Stimulated activated naive B cell treated with anti-CD40 and anti-IgM and Interleukin-4, amounts not matched to agents 10 μg/mL and 1 μg/mL and 100 μg/mL, for 72 hours (primary cell): ENCODE data around the gene ZBP1.

ENCODE experiments used
- ATAC-seq, 2 donors: fragments of 150-1000 bp; cut with Tn5 transposase; replicated peaks; 2 replicates each; pipeline ENCODE4 v1.10.0; 2021; ENCODE audit warnings: moderate library complexity in 1 of 2
- DNase-seq: peaks from one replicate; pipeline ENCODE4 v3.0.0; 2021
- H3K27ac Mint-ChIP-seq: one replicate; pipeline ENCODE4 v1.8.0; 2022; ENCODE audit warnings: mild to moderate bottlenecking, mixed read lengths
- H3K27me3 Mint-ChIP-seq, 2 donors: one replicate each; pipeline ENCODE4 v1.8.0; 2022; ENCODE audit warnings: mixed read lengths in 2 of 2
- H3K36me3 Mint-ChIP-seq, 2 donors: one replicate each; pipeline ENCODE4 v1.8.0; 2022; ENCODE audit warnings: mixed read lengths in 2 of 2, mild to moderate bottlenecking in 1 of 2
- H3K4me1 Mint-ChIP-seq, 2 donors: one replicate each; pipeline ENCODE4 v1.8.0; 2022; ENCODE audit warnings: mixed read lengths in 2 of 2, mild to moderate bottlenecking in 1 of 2
- H3K4me3 Mint-ChIP-seq, 2 donors: one replicate each; pipeline ENCODE4 v1.8.0; 2022; ENCODE audit warnings: mild to moderate bottlenecking in 2 of 2, mixed read lengths in 2 of 2, moderate library complexity in 1 of 2
- H3K9me3 Mint-ChIP-seq, 2 donors: one replicate each; pipeline ENCODE4 v1.8.0; 2022; ENCODE audit warnings: mixed read lengths in 2 of 2, mild to moderate bottlenecking in 1 of 2

The ZBP1 gene, protein sequence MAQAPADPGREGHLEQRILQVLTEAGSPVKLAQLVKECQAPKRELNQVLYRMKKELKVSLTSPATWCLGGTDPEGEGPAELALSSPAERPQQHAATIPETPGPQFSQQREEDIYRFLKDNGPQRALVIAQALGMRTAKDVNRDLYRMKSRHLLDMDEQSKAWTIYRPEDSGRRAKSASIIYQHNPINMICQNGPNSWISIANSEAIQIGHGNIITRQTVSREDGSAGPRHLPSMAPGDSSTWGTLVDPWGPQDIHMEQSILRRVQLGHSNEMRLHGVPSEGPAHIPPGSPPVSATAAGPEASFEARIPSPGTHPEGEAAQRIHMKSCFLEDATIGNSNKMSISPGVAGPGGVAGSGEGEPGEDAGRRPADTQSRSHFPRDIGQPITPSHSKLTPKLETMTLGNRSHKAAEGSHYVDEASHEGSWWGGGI

DNA sequence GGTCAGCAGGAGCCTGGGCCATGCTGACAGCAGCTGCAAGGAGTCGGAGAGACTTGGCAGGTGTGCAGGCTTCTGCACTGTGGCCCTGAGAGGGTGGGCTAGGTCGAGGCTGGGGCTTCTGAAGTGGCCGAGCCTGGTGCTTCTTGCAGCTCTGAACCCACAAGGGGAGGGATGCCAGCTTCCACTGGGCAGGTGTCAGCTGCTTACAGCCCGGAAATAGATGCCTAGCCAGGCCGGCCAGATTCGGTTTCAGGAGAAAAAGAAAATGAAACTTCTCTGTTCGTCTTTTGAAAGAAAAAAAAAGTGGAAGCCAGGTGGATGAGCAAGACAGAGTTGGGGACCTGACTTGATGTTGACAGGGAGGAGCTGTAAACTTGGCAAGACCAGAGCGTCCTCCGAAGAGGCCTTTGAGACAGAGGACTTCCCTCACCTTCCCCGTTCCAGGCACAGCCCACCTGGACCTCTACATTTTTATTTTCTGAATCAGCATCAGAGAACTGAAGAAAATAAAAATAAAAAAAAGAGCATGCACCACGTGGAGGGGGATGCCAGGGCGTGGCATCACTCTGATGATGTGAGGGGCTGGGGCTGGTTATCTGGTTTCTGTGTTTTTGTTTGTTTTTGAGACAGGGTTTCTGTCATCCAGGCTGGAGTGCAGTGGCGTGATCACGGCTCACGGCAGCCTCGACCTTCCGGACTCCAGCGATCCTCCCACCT is at the start of gene ZBP1:
Gene ZBP1, minus strand, starts transcription at position 153 of the 717 bp plus-strand sequence. Its CDS starts 131 bp downstream, at position 22.
- Mint-ChIP-seq H3K27me3 (no peaks in the 10 kb centered on the region), H3K27ac (peak within 1 kb of the TSS; percentile 87), H3K36me3 (peaks cover 2 to 19% of the 10 kb centered on the region in 2 donors), H3K4me3 (peak within 1 kb of the TSS; percentile 64 to 80), H3K9me3 (peaks cover 3 to 4% of the 10 kb centered on the region in 2 donors), H3K4me1 (peaks cover 48 to 71% of the 10 kb centered on the region in 2 donors)
- peak; percentile 68 for DNase-seq
- peak; percentile 35 to 51 for ATAC-seq

DNA sequence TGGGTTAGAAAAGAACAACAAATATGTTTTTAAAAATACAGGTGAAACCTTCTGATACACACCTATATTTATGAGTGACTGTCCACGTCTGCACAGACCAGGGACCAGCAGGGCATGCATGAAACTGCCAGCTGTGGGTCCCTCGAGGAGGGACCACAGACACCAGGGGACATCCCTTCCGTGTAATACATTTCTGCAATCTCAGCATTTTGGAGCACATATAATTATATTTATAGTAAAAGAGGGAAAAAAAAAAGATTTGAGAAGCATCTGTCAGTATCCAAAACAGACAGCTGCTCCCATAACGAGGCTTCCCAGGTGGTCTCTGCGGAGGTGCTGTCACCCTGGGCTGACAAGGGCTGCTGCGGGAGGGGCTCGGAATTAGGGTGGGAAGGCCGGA is 49.4 kb upstream of the ZBP1 start:
- ATAC-seq, result no peak
- no peaks in the 10 kb centered on the region for H3K9me3 Mint-ChIP-seq
- H3K36me3 Mint-ChIP-seq, result peaks cover 4 to 7% of the 10 kb centered on the region in 2 donors
- H3K27ac Mint-ChIP-seq, result no peak overlapping the region
- DNase-seq, result no peak
- H3K4me3 Mint-ChIP-seq, result no peak overlapping the region
- peaks cover 46 to 67% of the 10 kb centered on the region in 2 donors for H3K4me1 Mint-ChIP-seq
- no peaks in the 10 kb centered on the region for H3K27me3 Mint-ChIP-seq

DNA sequence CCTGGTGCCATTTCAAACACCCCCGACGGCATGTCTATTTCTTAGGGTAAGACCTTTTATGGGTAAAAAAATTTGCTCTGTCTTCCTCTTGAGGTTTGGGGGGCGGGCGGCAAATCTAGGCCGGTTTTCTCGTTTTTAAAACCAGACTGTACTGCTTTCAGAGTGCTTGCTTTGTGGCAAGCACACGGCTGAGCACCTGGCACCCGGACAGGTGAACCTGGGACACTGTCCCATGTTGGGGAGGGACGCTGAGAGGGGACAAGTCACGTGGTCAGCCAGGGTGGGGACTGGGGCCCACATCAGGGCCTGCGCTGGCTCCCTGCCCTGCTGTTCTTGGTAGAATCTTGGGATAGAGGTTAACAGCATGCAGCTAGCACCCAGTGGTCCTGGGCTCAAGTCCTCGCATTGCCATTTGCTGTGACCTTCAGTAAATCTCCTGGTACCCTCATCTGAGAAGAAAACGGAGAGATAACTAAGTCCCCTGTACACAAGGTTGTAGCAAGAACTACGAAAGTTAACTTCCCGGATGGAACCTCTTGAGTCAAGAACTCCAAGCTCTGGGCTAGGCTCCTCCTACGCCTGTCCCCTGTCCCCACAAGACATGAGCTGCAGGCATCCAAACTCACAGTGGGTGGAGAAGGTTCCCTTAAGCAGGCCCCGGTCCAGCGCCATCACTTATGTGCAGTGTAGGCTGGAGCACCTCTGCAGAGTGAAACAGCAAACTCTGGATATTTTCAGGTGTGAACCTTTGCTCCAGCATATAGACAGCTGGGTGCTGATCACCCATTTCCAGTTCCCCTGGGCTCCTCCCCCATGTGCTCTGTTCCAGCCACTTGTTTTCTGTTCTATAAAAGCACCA is 47.9 kb upstream of the ZBP1 start:
- Mint-ChIP-seq H3K27ac (peak overlapping the region; percentile 76), H3K4me3 (no peak overlapping the region), H3K9me3 (no peaks in the 10 kb centered on the region), H3K36me3 (peaks cover 4 to 7% of the 10 kb centered on the region in 2 donors), H3K4me1 (peaks cover 33 to 64% of the 10 kb centered on the region in 2 donors), H3K27me3 (no peaks in the 10 kb centered on the region)
- DNase-seq (no peak), ATAC-seq (no peak)

DNA sequence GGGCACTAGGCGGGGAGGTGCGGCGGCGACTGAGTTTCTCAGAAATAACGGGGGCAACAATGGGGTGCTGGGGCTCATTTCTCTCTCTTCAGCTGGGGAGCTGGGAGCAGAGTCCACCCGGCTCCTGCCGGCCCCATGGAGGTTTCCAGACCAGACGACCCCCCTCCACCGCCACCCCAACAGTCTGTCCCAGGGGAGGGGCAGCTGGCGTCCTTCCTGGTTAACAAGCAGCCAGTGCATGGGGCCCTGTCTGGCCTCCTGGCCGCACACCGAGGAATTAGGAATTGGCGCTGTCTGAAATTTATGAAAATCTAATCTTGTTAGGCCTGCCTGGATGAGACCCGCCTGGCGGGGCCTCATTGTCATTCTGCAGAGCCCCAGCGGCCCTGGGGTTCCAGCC is 47.2 kb upstream of the ZBP1 start:
- Mint-ChIP-seq H3K27me3 (no peaks in the 10 kb centered on the region), H3K27ac (no peak overlapping the region), H3K9me3 (no peaks in the 10 kb centered on the region), H3K4me1 (peaks cover 34 to 63% of the 10 kb centered on the region in 2 donors), H3K4me3 (no peak overlapping the region), H3K36me3 (peaks cover 5 to 10% of the 10 kb centered on the region in 2 donors)
- no peak for DNase-seq
- ATAC-seq, result no peak

DNA sequence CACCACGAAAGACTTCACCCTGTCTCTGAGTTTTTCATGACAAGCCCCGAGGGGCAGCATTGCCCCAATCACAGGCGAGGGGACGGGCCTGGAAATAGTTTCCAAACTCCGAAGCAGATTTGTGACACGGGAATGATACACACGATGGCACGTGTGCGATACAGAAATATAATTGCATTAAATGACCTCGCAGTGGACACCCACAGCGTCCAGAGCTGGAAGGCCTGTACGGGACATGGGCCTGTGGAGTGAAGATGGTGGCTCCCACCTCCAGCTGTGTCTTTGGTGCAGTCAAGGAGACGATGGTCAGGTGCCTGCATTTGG is 46.6 kb upstream of the ZBP1 start:
- no peak for ATAC-seq
- DNase-seq, result no peak
- Mint-ChIP-seq H3K9me3 (no peaks in the 10 kb centered on the region), H3K4me1 (peaks cover 32 to 63% of the 10 kb centered on the region in 2 donors), H3K4me3 (no peak overlapping the region), H3K27ac (no peak overlapping the region), H3K36me3 (peaks cover 5 to 10% of the 10 kb centered on the region in 2 donors), H3K27me3 (no peaks in the 10 kb centered on the region)

DNA sequence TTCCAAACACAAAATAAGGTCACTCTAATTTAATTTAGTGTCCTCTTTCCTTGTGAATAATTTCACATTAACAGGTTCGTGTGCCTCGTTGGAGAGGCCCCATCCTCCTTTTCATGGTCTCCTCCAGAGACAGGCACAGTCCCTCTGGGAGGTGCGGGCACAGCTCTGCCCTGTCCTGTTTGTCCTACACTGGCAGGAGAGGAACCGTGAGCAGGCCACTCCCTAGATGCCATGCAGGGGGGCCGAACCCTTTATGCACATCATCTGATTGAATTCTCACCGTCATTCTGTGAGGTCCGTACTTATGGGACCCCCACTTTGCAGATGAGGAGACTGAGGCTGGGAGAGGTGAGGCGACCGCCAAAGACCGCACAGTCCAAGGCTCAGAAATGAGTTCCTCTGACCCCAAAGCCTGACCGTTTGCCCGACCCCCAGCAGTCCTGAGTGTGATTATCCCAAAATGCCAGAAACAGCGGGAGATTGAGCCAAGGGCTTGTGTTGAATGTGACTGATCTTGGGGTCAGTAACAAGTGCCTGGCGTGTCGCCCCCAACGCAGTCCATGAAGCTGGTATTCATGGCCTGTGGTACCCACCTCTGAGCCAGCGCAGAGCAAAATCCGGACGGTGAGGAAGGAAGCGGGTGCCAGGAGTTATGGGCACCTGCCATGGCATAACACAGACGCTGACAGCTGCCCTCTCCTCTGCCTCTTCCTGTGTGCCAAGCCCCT is 46.0 kb upstream of the ZBP1 start:
- Mint-ChIP-seq H3K27me3 (no peaks in the 10 kb centered on the region), H3K27ac (peak overlapping the region; percentile 16), H3K9me3 (no peaks in the 10 kb centered on the region), H3K36me3 (peaks cover 5 to 10% of the 10 kb centered on the region in 2 donors), H3K4me1 (peaks cover 32 to 66% of the 10 kb centered on the region in 2 donors), H3K4me3 (no peak overlapping the region)
- DNase-seq, result no peak
- no peak for ATAC-seq

DNA sequence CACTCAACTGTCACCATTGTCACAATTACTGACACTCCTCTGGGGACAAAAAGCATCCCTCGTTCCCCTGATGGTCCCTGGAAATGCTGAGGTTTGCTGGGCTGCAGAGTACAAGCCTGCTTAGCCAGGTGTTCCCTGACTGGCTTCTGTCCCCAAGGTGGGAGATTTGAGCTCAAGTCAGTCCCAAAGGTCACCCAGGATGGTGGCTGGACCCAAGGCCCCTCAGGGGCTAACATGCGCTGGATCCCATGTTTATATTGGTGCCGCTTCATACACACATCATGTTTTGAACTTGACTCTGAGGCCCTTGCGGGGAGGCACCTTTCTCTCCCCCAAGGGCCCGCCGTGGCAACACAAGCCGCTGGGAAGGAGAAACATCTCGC is 45.4 kb upstream of the ZBP1 start:
- Mint-ChIP-seq H3K27me3 (no peaks in the 10 kb centered on the region), H3K4me1 (peaks cover 32 to 66% of the 10 kb centered on the region in 2 donors), H3K4me3 (no peak overlapping the region), H3K36me3 (peaks cover 5 to 14% of the 10 kb centered on the region in 2 donors), H3K9me3 (no peaks in the 10 kb centered on the region), H3K27ac (no peak overlapping the region)
- DNase-seq (no peak), ATAC-seq (no peak)

DNA sequence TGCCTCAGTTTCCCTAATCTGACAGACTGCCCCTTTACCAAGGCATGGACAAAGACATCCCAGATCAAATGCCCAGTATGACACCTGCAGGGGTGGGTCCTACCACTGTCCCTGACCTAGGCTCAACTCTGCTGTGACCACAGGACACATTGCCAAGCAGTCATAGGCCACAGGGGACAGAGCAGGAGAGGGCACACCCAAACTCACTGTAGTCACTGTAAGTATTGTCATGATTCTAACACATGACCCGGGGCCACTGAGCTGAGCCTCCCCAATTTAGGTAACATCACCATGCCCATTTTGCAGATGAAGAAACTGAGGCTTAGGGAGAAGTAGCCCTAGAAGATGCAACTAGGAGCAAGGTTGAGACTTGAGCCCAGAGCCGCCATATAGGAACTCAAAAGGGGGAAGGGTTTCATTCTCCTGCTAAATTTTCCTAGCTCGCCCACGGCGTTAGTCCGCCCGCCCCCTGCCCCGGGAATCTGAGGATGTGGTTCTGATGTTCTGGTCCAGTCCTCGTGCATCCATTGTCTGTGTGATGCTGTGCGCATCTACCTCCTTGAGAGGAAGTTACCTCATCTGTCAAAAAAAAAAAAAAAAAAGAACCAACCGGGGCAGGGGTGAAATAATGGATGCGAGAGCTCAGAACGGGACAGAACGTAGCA is 44.8 kb upstream of the ZBP1 start:
- Mint-ChIP-seq H3K4me3 (no peak overlapping the region), H3K36me3 (peaks cover 5 to 19% of the 10 kb centered on the region in 2 donors), H3K4me1 (peaks cover 32 to 66% of the 10 kb centered on the region in 2 donors), H3K27ac (no peak overlapping the region), H3K27me3 (no peaks in the 10 kb centered on the region), H3K9me3 (no peaks in the 10 kb centered on the region)
- ATAC-seq (no peak), DNase-seq (no peak)

DNA sequence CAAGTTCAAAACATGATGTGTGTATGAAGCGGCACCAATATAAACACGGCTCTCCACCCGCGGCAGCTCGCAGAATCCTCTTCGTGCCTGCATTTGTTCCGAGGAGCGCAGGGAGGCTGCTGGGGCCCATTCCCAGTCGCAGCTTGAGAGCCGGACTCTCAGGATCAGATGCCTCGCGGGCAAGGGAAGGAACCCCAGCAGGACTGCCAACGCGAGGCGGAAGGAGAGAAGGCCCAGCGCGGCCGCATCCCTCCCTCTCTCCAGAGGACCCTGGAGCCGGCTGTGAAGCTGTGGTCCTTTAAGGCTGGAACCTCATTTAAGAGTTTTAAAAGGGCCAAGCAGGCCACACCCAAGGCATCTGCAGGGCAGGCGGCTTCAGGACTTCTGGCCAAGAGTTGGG is 44.2 kb upstream of the ZBP1 start:
- H3K4me1 Mint-ChIP-seq, result peaks cover 33 to 67% of the 10 kb centered on the region in 2 donors
- no peak for ATAC-seq

DNA sequence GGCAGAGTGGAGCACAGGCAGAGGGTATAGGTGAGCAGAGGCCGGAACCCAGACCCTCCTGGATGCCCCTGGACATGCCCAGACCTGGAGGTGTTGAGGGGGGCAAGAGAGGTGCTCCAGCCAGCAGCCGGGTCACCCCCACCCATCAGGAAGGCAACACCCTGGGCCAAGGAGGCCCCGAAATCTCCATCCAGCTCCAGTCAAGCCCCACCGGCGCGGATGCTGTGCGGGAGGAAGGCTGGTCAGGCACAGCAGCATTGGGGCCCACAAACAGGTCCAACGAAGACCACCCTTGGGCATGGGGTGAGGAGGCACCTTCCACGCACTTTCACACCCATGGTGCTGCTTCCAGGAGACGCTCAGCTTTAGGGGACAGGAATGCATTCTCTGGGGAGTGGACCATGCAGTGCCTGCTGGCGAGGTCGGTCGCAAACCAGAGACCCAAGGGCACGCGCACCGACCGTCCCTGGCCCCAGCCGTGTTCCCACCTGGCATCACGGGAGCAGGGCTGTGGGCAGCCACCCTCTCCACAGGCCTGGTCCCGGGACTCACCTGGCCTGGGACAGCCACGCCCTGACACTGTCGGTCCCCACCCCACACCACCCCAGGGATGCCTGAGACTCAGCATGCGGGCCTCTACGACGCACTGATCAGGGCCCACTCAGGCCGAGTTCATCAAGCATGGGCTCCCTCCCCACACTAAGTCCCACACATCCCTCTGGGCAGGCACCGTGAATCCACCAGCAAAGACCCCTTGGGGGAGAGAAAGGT is 43.6 kb upstream of the ZBP1 start:
- no peaks in the 10 kb centered on the region for H3K9me3 Mint-ChIP-seq
- ATAC-seq (no peak), DNase-seq (no peak)
- H3K27me3 Mint-ChIP-seq, result no peaks in the 10 kb centered on the region
- no peak overlapping the region for H3K4me3 Mint-ChIP-seq
- H3K4me1 Mint-ChIP-seq, result peaks cover 37 to 67% of the 10 kb centered on the region in 2 donors
- peaks cover 5 to 28% of the 10 kb centered on the region in 2 donors for H3K36me3 Mint-ChIP-seq
- no peak overlapping the region for H3K27ac Mint-ChIP-seq

More for the DNA sequence above, 44.2 kb upstream of the ZBP1 start:
- Mint-ChIP-seq H3K27me3 (no peaks in the 10 kb centered on the region), H3K27ac (no peak overlapping the region), H3K9me3 (no peaks in the 10 kb centered on the region), H3K4me3 (no peak overlapping the region), H3K36me3 (peaks cover 5 to 22% of the 10 kb centered on the region in 2 donors)
- no peak for DNase-seq

DNA sequence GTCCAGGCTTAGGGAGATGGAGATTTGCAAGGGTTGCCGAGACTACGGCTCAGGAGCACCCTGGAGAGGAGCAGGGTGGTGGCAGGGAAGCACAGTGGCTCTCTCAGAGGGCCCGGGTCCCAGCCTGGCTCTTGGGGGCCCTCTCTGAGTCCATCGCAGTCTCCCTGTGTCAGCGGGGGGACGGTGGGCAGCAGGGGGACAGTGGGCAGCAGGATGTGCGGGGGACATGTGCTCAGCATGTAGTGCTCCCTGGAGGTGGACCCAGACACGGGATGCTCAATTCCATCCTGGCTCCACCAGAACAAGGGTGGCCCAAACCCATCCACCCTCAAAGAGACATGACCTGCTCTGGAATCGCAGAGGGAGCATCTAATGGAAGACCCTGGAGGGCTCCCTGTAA is 43.0 kb upstream of the ZBP1 start:
- Mint-ChIP-seq H3K9me3 (no peaks in the 10 kb centered on the region), H3K4me1 (peaks cover 38 to 65% of the 10 kb centered on the region in 2 donors), H3K36me3 (peaks cover 5 to 33% of the 10 kb centered on the region in 2 donors), H3K27me3 (no peaks in the 10 kb centered on the region), H3K27ac (peak overlapping the region; percentile 56), H3K4me3 (no peak overlapping the region)
- no peak for ATAC-seq
- DNase-seq, result no peak

DNA sequence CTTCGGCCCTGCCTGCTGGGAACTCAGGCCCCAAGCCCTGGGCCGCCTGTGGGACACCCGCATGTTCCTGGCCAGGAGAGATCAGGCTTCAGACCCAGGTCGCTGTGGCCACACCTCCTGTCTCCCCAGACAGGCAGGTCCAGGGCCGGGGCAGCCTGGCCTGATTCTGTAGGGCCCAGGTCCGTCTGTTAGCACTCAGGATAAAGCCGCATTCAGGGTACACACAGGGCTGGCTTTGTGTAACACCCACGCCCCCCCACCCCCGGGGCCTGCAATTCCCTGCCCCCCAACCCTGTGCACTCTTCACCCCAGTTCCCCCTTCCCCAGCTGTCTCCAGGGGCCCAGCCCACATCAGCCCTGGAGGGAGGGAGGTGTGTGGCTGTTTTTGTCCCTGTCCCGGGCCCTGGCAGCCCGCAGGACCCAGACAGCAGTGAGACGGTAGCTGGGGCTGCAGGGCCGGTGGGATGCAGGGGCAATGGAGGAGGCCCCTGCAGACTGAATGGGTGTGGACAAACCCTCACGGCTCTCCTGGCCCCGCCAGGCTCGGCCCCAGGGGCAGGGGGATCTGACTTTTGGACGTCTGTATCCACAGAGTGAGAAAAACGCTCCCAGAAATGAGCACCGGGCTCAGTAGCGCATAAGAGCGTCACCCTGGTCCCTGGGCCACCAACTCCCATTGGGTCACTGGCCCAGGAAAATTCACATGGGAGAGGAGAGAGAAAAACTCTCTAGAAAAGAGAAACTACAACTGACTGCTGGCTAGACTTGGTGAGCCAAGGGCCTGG is 42.4 kb upstream of the ZBP1 start:
- Mint-ChIP-seq H3K27ac (peak overlapping the region; percentile 56), H3K9me3 (no peaks in the 10 kb centered on the region), H3K36me3 (peaks cover 10 to 38% of the 10 kb centered on the region in 2 donors), H3K4me3 (no peak overlapping the region), H3K4me1 (peaks cover 41 to 71% of the 10 kb centered on the region in 2 donors), H3K27me3 (no peaks in the 10 kb centered on the region)
- ATAC-seq (no peak), DNase-seq (no peak)
